Adrenal gland (tissue), 12 donors: ENCODE data around the gene LPCAT3. TPM values are rescaled to one million over a fixed set of nuclear protein-coding genes. Genes with fewer than 3 reads are reported as not detected.

Source experiments
- DNase-seq, 7 donors: peaks; one replicate each; pipeline ENCODE4 v3.0.0-alpha.2; 2019 to 2020
- H3K27ac ChIP-seq, 5 donors: fragments of 200-600 bp; sonication (generic) in 4 of 5; 1 replicate in 3 of 5; 2 replicates in 2 of 5; pipeline versions ENCODE4 v1.5.1 to v1.8.0; 2016 to 2020; ENCODE audit warnings: mild to moderate bottlenecking in 1 of 5
- H3K27me3 ChIP-seq: fragments of 200-600 bp; 2 replicates; pipeline ENCODE4 v1.8.0; 2021
- H3K36me3 ChIP-seq, 2 donors: fragments of 200-600 bp; replicated peaks in 1 of 2; 1 replicate in 1 of 2; 2 replicates in 1 of 2; pipeline versions ENCODE4 v1.5.1 to v1.8.0; 2018 to 2022
- H3K4me1 ChIP-seq, 2 donors: fragments of 200-600 bp; replicated peaks in 1 of 2; 1 replicate in 1 of 2; 2 replicates in 1 of 2; pipeline versions ENCODE4 v1.5.1 to v1.8.0; 2018 to 2021
- H3K4me3 ChIP-seq, 4 donors: fragments of 200-600 bp; sonication (generic) in 3 of 4; one replicate each; pipeline ENCODE4 v1.5.1; 2016 to 2018
- H3K9me3 ChIP-seq, 3 donors: fragments of 200-600 bp; sonication (generic) in 1 of 3; replicated peaks in 1 of 3; 1 replicate in 2 of 3; 2 replicates in 1 of 3; pipeline versions ENCODE4 v1.5.1 to v1.8.0; 2016 to 2021
- CTCF ChIP-seq, 6 experiments: fragments of 450-650 bp in 4 of 6; fragments of 200-600 bp in 2 of 6; sonication (generic) in 1 of 6; IDR thresholded peaks; 1 replicate in 5 of 6; 2 replicates in 1 of 6; pipeline versions ENCODE4 v1.5.1 to v1.8.0; 2016 to 2021; ENCODE audit warnings: antibody characterized with exemption in 6 of 6, mild to moderate bottlenecking in 2 of 6, moderate library complexity in 1 of 6
- POLR2A ChIP-seq, 2 donors: fragments of 450-650 bp; IDR thresholded peaks; one replicate each; pipeline ENCODE4 v1.6.1; 2017; ENCODE audit warnings: antibody characterized with exemption in 2 of 2, mild to moderate bottlenecking in 2 of 2, moderate library complexity in 1 of 2
- WGBS, 4 donors: extraction: QIAGEN DNeasy Blood & Tissue Kit in 2 of 4; methylation state at CpG; one replicate each; pipeline versions ENCODE4 v1.1.5 to v1.1.7; 2013 to 2017; 5-methylcytosine and 5-hydroxymethylcytosine counted together
- intact Hi-C, 2 donors: fragments of 100-400 bp; cut with DNase I; formaldehyde crosslinking; loops; one replicate each; pipeline versions ENCODE4 v1.14.1 to v1.15.0; 2022 to 2023
- polyA plus RNA-seq, 3 donors: library from polyadenylated mRNA; stranded (reverse); fragments of 200-250 nt in 2 of 3; fragments of 350-450 nt in 1 of 3; fragmentation: Illumina TruSeq in 1 of 3; extraction: RNeasy Lipid Tissue Mini Kit (QIAGEN cat#74804) in 1 of 3; gene quantifications; one replicate each; pipeline ENCODE4 v1.2.3, GENCODE V29; 2013 to 2014
- total RNA-seq, 9 donors: library from RNA; depleted of rRNA in 4 of 9; stranded (reverse); fragments of >200 nt in 4 of 9; fragments of 120-200 nt in 1 of 9; fragmentation: NEBNext Ultra II Directional in 1 of 9; extraction: Animal tissue kit (Norgen Biotek cat#: 25700) in 1 of 9; gene quantifications; one replicate each; pipeline versions ENCODE4 v1.1.0 to v1.2.4, GENCODE V29; 2013 to 2023
- donor health status: healthy with polysubstance abuse.
- donor health status: Bipolar disorder and iron deficiency.
- donor health status: DM: yes; HTN: yes; CAD: no.
- donor health status: DM: no; HTN: no; CAD: no.
- donor health status: DM: no; HTN: no; CAD: no.
- donor health status: DM: yes; HTN: yes; CAD: no.

LPCAT3 gene
- total and polyA plus RNA-seq, 12 donors = 28.5 to 146 (median 74.0) TPM

DNA sequence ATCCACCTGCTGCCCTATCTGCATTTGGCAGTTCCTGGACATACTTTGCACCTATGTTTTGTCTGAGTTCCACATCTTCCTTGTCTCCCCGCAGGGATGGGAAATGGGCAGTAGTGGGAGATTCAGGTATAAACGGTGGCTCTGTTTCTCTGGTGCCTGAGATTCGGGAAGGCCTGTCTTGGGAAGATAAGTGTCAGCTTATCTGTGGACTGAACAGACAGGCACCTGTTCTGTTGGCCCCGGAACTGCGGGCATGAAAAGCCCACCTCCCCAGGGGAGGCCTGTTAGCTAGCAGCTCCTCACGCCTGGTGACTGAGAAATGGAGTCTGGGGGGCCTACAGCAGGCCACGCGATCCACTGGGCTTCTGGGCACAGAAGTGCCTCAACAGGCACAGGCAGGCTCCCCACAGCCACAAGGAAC, 53.7 kb downstream of the LPCAT3 start:
- TF ChIP-seq POLR2A (IDR thresholded peaks at IDR 0.05) (no peak), CTCF (IDR thresholded peaks at IDR 0.05) (no peak)
- Histone ChIP-seq H3K27ac (peak overlapping the region in 4 of 5 donors; percentile 70 to 93 (median 87)), H3K36me3 (peaks cover 0 to 35% of the 10 kb centered on the region in 2 donors), H3K4me3 (no peak overlapping the region), H3K4me1 (peaks cover 35 to 45% of the 10 kb centered on the region in 2 donors), H3K9me3 (no peaks in the 10 kb centered on the region), H3K27me3 (no peaks in the 10 kb centered on the region)
- DNase-seq = no peak
- 64 to 79% (median 68%) methylated on average over 5 to 8 of the region's 8 CpGs for WGBS, 4 donors
- intact Hi-C loops = loop anchor here in 1 of 2 donors (10.0 kb wide), 1 partner anchor 150 kb away; no protein-coding TSS in a partner anchor

- peak overlapping the region in 3 of 5 donors; percentile 86 to 93 (median 88) for H3K27ac ChIP-seq
- WGBS, 4 donors = 60 to 83% (median 64%) methylated on average over 9 to 17 of the region's 17 CpGs
These were observed 54.4 kb downstream of the LPCAT3 start for GRCh38 chr12:6963791-6964413.

DNA sequence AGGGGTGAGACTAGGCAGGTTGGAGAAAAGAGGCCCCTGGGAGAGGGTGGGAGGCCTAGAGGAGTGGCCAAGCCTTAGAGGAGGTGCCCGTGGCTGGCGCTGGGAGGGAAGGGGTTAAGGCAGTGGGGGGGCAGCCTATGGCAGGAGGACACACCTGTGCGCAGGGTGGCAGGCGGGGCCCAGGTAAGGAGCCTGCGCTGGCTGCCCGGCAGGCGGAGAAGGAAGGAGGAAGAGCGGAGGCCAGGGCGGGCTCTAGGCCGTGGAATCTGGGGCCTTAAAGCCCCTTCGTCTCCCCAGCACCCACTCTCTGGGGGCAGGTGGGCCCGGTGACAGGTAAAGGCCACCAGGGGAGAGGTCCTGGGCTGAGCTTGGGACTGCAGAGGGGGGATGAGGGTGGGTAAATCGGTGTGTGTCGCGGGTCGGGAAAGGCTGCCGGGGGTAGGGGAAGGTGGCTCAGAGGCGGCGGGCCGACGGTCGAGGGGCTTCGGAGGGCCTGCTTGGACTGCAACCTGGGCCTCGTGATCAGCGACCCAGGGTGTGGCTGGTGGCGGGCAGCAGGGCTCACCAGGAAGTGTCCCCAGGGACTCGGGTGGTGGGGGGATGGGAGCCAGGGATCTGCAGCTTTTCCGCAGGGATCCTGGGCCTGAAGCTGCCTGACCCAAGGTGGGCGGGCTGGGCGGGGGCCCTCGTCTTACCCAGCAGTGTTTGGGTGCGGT, 55.1 kb downstream of the LPCAT3 start:
- no peaks in the 10 kb centered on the region for H3K9me3 ChIP-seq
- 80 to 90% (median 83%) methylated on average over 22 to 32 of the region's 32 CpGs for WGBS, 4 donors
- H3K4me3 ChIP-seq = no peak overlapping the region
- intact Hi-C loops = loop anchor here in 1 of 2 donors (10.0 kb wide), 1 partner anchor 152 kb away; no protein-coding TSS in a partner anchor
- no peaks in the 10 kb centered on the region for H3K27me3 ChIP-seq
- peaks cover 24 to 42% of the 10 kb centered on the region in 2 donors for H3K4me1 ChIP-seq
- peak in 4 of 7 donors; percentile 19 to 45 (median 37) for DNase-seq
- peak overlapping the region in 3 of 5 donors; percentile 18 to 94 (median 94) for H3K27ac ChIP-seq
- peaks cover 0 to 30% of the 10 kb centered on the region in 2 donors for H3K36me3 ChIP-seq
- TF ChIP-seq CTCF (IDR thresholded peaks at IDR 0.05) = no peak
- TF ChIP-seq POLR2A (IDR thresholded peaks at IDR 0.05) = no peak

More at GRCh38 chr12:6963791-6964413, 54.4 kb downstream of the LPCAT3 start:
- intact Hi-C loops = loop anchor here in 1 of 2 donors (10.0 kb wide), 1 partner anchor 151 kb away; no protein-coding TSS in a partner anchor
- no peak overlapping the region for H3K4me3 ChIP-seq
- H3K9me3 ChIP-seq = no peaks in the 10 kb centered on the region
- H3K36me3 ChIP-seq = peaks cover 0 to 35% of the 10 kb centered on the region in 2 donors
- DNase-seq = peak in 2 of 7 donors; percentile 43 to 62
- no peaks in the 10 kb centered on the region for H3K27me3 ChIP-seq
- TF ChIP-seq POLR2A (IDR thresholded peaks at IDR 0.05) = no peak
- no peak for TF ChIP-seq CTCF (IDR thresholded peaks at IDR 0.05)
- H3K4me1 ChIP-seq = peaks cover 28 to 41% of the 10 kb centered on the region in 2 donors
